ENCODE data around the gene NUP153. TPM values are rescaled to one million over a fixed set of nuclear protein-coding genes. Genes with fewer than 3 reads are reported as not detected.

NUP153 gene
- total and polyA plus RNA-seq, 10 of the 15 experiments (the other 5 are each of a cell fraction or from before 2014, with no cell fraction given) = 13.9 to 77.7 (median 56.2) TPM

DNA sequence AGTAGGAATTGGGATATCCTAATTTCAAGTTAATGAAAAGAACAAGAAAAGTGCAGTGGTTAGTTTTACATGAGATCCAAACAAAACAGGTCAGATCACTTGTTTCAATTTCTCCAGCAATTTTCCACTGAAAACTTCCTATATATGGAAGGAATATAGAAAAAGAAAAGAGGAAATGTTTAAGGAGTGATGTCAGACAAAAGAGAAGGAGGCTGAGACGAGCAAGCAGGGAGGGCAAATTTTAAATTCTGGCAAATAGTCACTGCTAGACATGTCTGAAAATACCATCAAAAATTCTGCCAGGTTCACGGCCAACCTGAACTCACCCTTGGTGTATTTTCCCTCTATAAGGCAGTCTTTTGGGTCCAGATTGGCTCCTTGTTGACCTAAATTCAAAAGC lies 9.5 kb upstream of the NUP153 start (continued):
- TF ChIP-seq ZNF592 (IDR thresholded peaks at IDR 0.05) = no peak
- TF ChIP-seq FOXM1 (IDR thresholded peaks at IDR 0.05; ENCODE audit: low read depth, low read length) = no peak
- TF ChIP-seq RAD21 (IDR thresholded peaks at IDR 0.05; ENCODE audit: insufficient read depth, low read depth, low read length) = no peak
- no peak for TF ChIP-seq NFYB (IDR thresholded peaks at IDR 0.05; ENCODE audit: insufficient read depth, low read depth, low read length)

- in situ Hi-C loops (cut with MboI) (no loop called here), intact Hi-C loops (cut with micrococcal nuclease; ENCODE audit: unreplicated experiment) (no loop called here)
- peak; percentile 27 for FAIRE-seq
- no peaks in the 10 kb centered on the region for H3K79me2 ChIP-seq (ENCODE audit: control insufficient read depth, insufficient read depth, low read length)
- peak; percentile 91 for ATAC-seq
- DNase-seq (ENCODE audit: low read depth, low spot score) = no peak
- peak overlapping the region; percentile 76 for H2AFZ ChIP-seq (ENCODE audit: control insufficient read depth, low read depth, low read length)
- H3K9me3 ChIP-seq (replicated peaks; ENCODE audit: control insufficient read depth, insufficient read depth, low read length) = no peaks in the 10 kb centered on the region
- CTCF ChIA-PET = interaction anchor here (0.6 to 2.1 kb wide), 5 partner anchors 9 to 544 kb away, joined by 3 to 12 read pairs (median 4); no protein-coding TSS in a partner anchor
- H3K4me3 ChIP-seq = no peak overlapping the region
- 30% methylated on average over 10 of the region's 10 CpGs for WGBS (ENCODE audit: insufficient coverage, insufficient replicate concordance, low lambda C conversion rate, missing lambda C conversion rate)
- H3K4me1 ChIP-seq (ENCODE audit: control insufficient read depth, insufficient read depth, low read length) = peaks cover 5% of the 10 kb centered on the region; the same call in 1 of the 2 replicates
- RAD21 ChIA-PET (ENCODE audit: unreplicated experiment) = interaction anchor here (0.6 to 1.3 kb wide), 7 partner anchors 9 to 866 kb away, joined by 3 to 7 read pairs (median 3); no protein-coding TSS in a partner anchor
- H3K9ac ChIP-seq (ENCODE audit: control insufficient read depth, insufficient read depth, low read length) = no peak overlapping the region
- BruUV-seq (replicated peaks) = no TSS peak
- no peak overlapping the region for H3K27ac ChIP-seq (ENCODE audit: control insufficient read depth, insufficient read depth)
- no peaks in the 10 kb centered on the region for H3K36me3 ChIP-seq (ENCODE audit: control insufficient read depth in 2 of 2, insufficient read depth in 2 of 2, low read length in 1 of 2)
- POLR2A ChIA-PET = interaction anchor here (0.6 to 1.5 kb wide), 4 partner anchors 11 to 887 kb away, joined by 3 to 7 read pairs (median 7); no protein-coding TSS in a partner anchor
- no peaks in the 10 kb centered on the region for H4K20me1 ChIP-seq (ENCODE audit: control insufficient read depth, insufficient read depth)
- SMC1A ChIA-PET (ENCODE audit: uncharacterized antibody, unreplicated experiment) = interaction anchor here (0.6 to 4.6 kb wide), 8 partner anchors 8 to 110 kb away, joined by 3 to 29 read pairs (median 4); partner anchors contain the start of gene NUP153
- no peaks in the 10 kb centered on the region for H3K27me3 ChIP-seq (replicated peaks in 1 of 2; ENCODE audit: control insufficient read depth in 2 of 2, insufficient read depth in 2 of 2, low read length in 1 of 2)
- no peak overlapping the region for H3K4me2 ChIP-seq (ENCODE audit: control insufficient read depth, insufficient read depth)
- TF ChIP-seq TBL1XR1 (IDR thresholded peaks at IDR 0.05; ENCODE audit: low read depth, low read length) (no peak), IRF3 (IDR thresholded peaks at IDR 0.05) (no peak), TAF1 (IDR thresholded peaks at IDR 0.05; ENCODE audit: borderline replicate concordance, low read depth, low read length) (no peak), NFYB (IDR thresholded peaks at IDR 0.05; ENCODE audit: insufficient read depth, low read depth, low read length) (no peak), CHD2 (IDR thresholded peaks at IDR 0.05; ENCODE audit: borderline replicate concordance, low read depth, low read length) (no peak), BMI1 (IDR thresholded peaks at IDR 0.05; ENCODE audit: borderline replicate concordance) (no peak), SPI1 (IDR thresholded peaks at IDR 0.05; ENCODE audit: borderline replicate concordance, insufficient read depth, low read depth, low read length) (peak; percentile 59; the same call in 1 of the 2 replicates), ATF7 (IDR thresholded peaks at IDR 0.05; ENCODE audit: low read depth) (0 out of 2 replicates have a peak, but pooled peaks have one; percentile 17), DPF2 (IDR thresholded peaks at IDR 0.05) (no peak), ZZZ3 (IDR thresholded peaks at IDR 0.05; ENCODE audit: control insufficient read depth, insufficient read length, low read depth) (no peak), CREB1 (IDR thresholded peaks at IDR 0.05; ENCODE audit: low read depth) (peak; percentile 51; the same call in 1 of the 2 replicates), WRNIP1 (IDR thresholded peaks at IDR 0.05; ENCODE audit: borderline replicate concordance, low read depth, low read length) (no peak), ZNF24 (IDR thresholded peaks at IDR 0.05) (no peak)
Measured at GRCh38 chr6:17714879-17715851, 8.4 kb upstream of the NUP153 start.

Measured in GM12878 (cell line).